Stimulated activated CD8-positive, alpha-beta memory T cell treated with anti-CD3 and anti-CD28 coated beads, Interleukin-4, amount 100 ng/mL, for 48 hours (primary cell): ENCODE results near the gene ICA1.
"Not testable (repeated sequence)": the region's sequence is repeated elsewhere in the genome, so short reads cannot be mapped to it uniquely, and the experiment has no call there.

Experiments used
- DNase-seq: peaks from one replicate; pipeline ENCODE4 v3.0.0-alpha.2; 2020

The ICA1 gene

GRCh38 chr7:8260871-8261694, 884 bp downstream of the ICA1 start:
- DNase-seq = peak; percentile 35

GRCh38 chr7:8259586-8260222, 2.3 kb downstream of the ICA1 start:
- DNase-seq = no peak

- no peak for DNase-seq
Observed at GRCh38 chr7:8258734-8259133, 3.2 kb downstream of the ICA1 start.

- no peak for DNase-seq
Observed at GRCh38 chr7:8258166-8258565, 3.8 kb downstream of the ICA1 start.

GRCh38 chr7:8255680-8256655, 6.0 kb downstream of the ICA1 start:
- no peak for DNase-seq

- DNase-seq = no peak
Observed at GRCh38 chr7:8254667-8255066, 7.3 kb downstream of the ICA1 start.

- DNase-seq = no peak
Observed at GRCh38 chr7:8254215-8254614, 7.8 kb downstream of the ICA1 start.

- no peak for DNase-seq
Observed at GRCh38 chr7:8251195-8251594, 10.8 kb downstream of the ICA1 start.

- no peak for DNase-seq
Observed at GRCh38 chr7:8250547-8250946, 11.4 kb downstream of the ICA1 start.

GRCh38 chr7:8249121-8249520, 12.8 kb downstream of the ICA1 start:
- DNase-seq = no peak

- no peak for DNase-seq
Observed at GRCh38 chr7:8246020-8246419, 15.9 kb downstream of the ICA1 start.

- not testable (repeated sequence) for DNase-seq
Observed at GRCh38 chr7:8245032-8245431, 16.9 kb downstream of the ICA1 start.

- not testable (repeated sequence) for DNase-seq
Observed at GRCh38 chr7:8243059-8243458, 18.9 kb downstream of the ICA1 start.

- DNase-seq = not testable (repeated sequence)
Observed at GRCh38 chr7:8239702-8240362, 22.1 kb downstream of the ICA1 start.

- DNase-seq = no peak
Observed at GRCh38 chr7:8236780-8237407, 25.1 kb downstream of the ICA1 start.

GRCh38 chr7:8232999-8233847, 28.7 kb downstream of the ICA1 start:
- DNase-seq = no peak

- DNase-seq = no peak
Observed at GRCh38 chr7:8229927-8230326, 32.0 kb downstream of the ICA1 start.

GRCh38 chr7:8228766-8229674, 32.9 kb downstream of the ICA1 start:
- no peak for DNase-seq

- DNase-seq = no peak
Observed at GRCh38 chr7:8228068-8228467, 33.9 kb downstream of the ICA1 start.

GRCh38 chr7:8227261-8227660, 34.7 kb downstream of the ICA1 start:
- no peak for DNase-seq
